Upper lobe of left lung (tissue), 6 donors: ENCODE data around the gene TMEM79. TPM values are rescaled to one million over a fixed set of nuclear protein-coding genes. Genes with fewer than 3 reads are reported as not detected.

ENCODE experiments used
- ATAC-seq, 2 donors: fragments of 200-7000 bp; cut with Tn5 transposase; one replicate each; pipeline ENCODE4 v1.9.1; 2022; ENCODE audit warnings: mild to moderate bottlenecking in 2 of 2, moderate library complexity in 2 of 2; ENCODE audit not compliant: low FRiP score in 2 of 2
- DNase-seq, 2 donors: peaks; one replicate each; pipeline ENCODE4 v3.0.0-alpha.2; 2019 to 2020
- H3K27ac ChIP-seq, 4 donors: fragments of 200-600 bp; sonication (generic); one replicate each; pipeline ENCODE4 v1.5.1; 2016 to 2019
- H3K27me3 ChIP-seq, 4 donors: fragments of 200-600 bp; sonication (generic); one replicate each; pipeline ENCODE4 v1.5.1; 2017 to 2019
- H3K36me3 ChIP-seq, 4 donors: fragments of 200-600 bp; sonication (generic); one replicate each; pipeline ENCODE4 v1.5.1; 2016 to 2019
- H3K4me1 ChIP-seq, 4 donors: fragments of 200-600 bp; sonication (generic); one replicate each; pipeline ENCODE4 v1.5.1; 2018 to 2019
- H3K4me3 ChIP-seq, 4 donors: fragments of 200-600 bp; sonication (generic); one replicate each; pipeline ENCODE4 v1.5.1; 2017 to 2019; ENCODE audit warnings: mild to moderate bottlenecking in 2 of 4, moderate library complexity in 1 of 4
- H3K9me3 ChIP-seq, 4 donors: fragments of 200-600 bp; sonication (generic); one replicate each; pipeline ENCODE4 v1.5.1; 2018 to 2019
- EP300 ChIP-seq, 4 donors: sonication (generic); formaldehyde crosslinking; IDR thresholded peaks; one replicate each; pipeline ENCODE4 v1.5.1; 2017; ENCODE audit warnings: antibody characterized with exemption in 4 of 4, control low read depth in 2 of 4
- POLR2A ChIP-seq, 4 donors: fragments of 450-650 bp; IDR thresholded peaks; one replicate each; pipeline ENCODE4 v1.5.1; 2016 to 2017; ENCODE audit warnings: antibody characterized with exemption in 4 of 4, mild to moderate bottlenecking in 2 of 4
- POLR2AphosphoS5 ChIP-seq, 2 donors: sonication (generic); formaldehyde crosslinking; IDR thresholded peaks; one replicate each; pipeline ENCODE4 v1.5.1; 2017; ENCODE audit warnings: antibody characterized with exemption in 2 of 2
- WGBS, 2 donors: methylation state at CpG; one replicate each; pipeline ENCODE4 v1.1.5; 2017 to 2018; 5-methylcytosine and 5-hydroxymethylcytosine counted together
- total RNA-seq, 6 donors: library from RNA; depleted of rRNA in 4 of 6; stranded (reverse); fragments of >200 nt in 4 of 6; gene quantifications; one replicate each; pipeline versions ENCODE4 v1.1.0 to v1.2.1, GENCODE V29; 2016 to 2021
- TF ChIP-seq, protein P1 (sequence below), 6 experiments: fragments of 450-650 bp in 4 of 6; fragments of 200-600 bp in 2 of 6; sonication (generic) in 2 of 6; IDR thresholded peaks; one replicate each; pipeline ENCODE4 v1.5.1; 2016 to 2019; ENCODE audit warnings: antibody characterized with exemption in 6 of 6
- donor health status: DM: no; HTN: no; CAD: no; lungs with moderate emphysema.
- donor health status: DM: no; HTN: yes; CAD: no; lungs with severe emphysema.

TMEM79 gene
- total RNA-seq, 6 donors from 2014 or later: 1.3 to 10.5 (median 3.1) TPM

- H3K27ac ChIP-seq: no peak overlapping the region
- no peak for ATAC-seq
- TF ChIP-seq POLR2AphosphoS5 (IDR thresholded peaks at IDR 0.05) (no peak), POLR2A (IDR thresholded peaks at IDR 0.05) (no peak), EP300 (IDR thresholded peaks at IDR 0.05) (no peak)
- TF ChIP-seq, protein P1, sequence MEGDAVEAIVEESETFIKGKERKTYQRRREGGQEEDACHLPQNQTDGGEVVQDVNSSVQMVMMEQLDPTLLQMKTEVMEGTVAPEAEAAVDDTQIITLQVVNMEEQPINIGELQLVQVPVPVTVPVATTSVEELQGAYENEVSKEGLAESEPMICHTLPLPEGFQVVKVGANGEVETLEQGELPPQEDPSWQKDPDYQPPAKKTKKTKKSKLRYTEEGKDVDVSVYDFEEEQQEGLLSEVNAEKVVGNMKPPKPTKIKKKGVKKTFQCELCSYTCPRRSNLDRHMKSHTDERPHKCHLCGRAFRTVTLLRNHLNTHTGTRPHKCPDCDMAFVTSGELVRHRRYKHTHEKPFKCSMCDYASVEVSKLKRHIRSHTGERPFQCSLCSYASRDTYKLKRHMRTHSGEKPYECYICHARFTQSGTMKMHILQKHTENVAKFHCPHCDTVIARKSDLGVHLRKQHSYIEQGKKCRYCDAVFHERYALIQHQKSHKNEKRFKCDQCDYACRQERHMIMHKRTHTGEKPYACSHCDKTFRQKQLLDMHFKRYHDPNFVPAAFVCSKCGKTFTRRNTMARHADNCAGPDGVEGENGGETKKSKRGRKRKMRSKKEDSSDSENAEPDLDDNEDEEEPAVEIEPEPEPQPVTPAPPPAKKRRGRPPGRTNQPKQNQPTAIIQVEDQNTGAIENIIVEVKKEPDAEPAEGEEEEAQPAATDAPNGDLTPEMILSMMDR (IDR thresholded peaks at IDR 0.05): no peak
- 91 to 97% methylated on average over 2 of the region's 2 CpGs for WGBS, 2 donors
- no peaks in the 10 kb centered on the region for H3K9me3 ChIP-seq
- no peaks in the 10 kb centered on the region for H3K4me1 ChIP-seq
- H3K36me3 ChIP-seq: peaks cover 64 to 97% (median 89%) of the 10 kb centered on the region in 4 donors
- DNase-seq: no peak
- H3K4me3 ChIP-seq: no peak overlapping the region
- H3K27me3 ChIP-seq: no peaks in the 10 kb centered on the region
Measured at GRCh38 chr1:156260896-156261295, 23.2 kb upstream of the TMEM79 start.

DNA sequence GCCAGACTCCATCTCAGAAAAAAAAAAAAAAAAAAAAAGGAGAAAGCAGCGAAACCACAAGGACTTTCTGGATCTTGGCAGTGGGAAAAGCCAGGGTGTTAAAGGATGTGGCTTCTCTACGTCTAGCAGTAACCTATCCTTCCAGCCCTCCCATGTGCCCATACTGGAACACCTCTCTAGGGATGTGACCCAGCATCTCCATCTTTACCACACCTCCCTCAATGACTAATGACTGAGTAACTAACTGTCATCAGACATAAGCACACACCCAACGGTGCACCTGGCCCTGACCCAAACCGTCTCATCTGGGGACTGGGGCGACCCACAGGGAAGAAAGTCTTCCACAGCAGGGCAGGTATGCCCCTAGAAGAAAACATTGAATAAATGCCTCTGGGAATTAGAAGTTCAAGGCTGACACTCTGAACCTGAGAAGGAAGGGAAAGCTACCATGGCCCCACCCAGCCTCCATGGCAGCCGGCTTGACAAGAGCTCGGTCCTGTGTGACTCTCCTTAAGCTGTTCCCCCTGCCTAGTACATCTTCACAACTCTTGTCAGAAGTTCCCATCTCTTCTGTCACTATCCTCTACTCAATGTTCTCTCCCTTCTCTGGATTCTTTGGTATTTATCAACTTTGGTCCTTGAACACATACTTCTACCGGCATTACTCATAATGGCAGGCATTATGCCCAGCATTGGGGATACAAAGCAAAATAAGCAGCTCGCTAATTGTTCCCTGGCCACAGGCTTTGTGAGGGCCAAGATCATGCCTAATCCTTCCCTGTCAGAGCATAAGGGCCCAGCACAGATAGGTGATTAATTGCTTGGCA is 21.5 kb upstream of the TMEM79 start:
- TF ChIP-seq, protein P1 (IDR thresholded peaks at IDR 0.05): no peak
- no peak for TF ChIP-seq EP300 (IDR thresholded peaks at IDR 0.05)
- no peak for TF ChIP-seq POLR2A (IDR thresholded peaks at IDR 0.05)
- no peak for TF ChIP-seq POLR2AphosphoS5 (IDR thresholded peaks at IDR 0.05)
- peak in 1 of 2 donors; percentile 45 for ATAC-seq
- Histone ChIP-seq H3K27me3 (no peaks in the 10 kb centered on the region), H3K9me3 (no peaks in the 10 kb centered on the region), H3K4me3 (no peak overlapping the region), H3K36me3 (peaks cover 66 to 98% (median 95%) of the 10 kb centered on the region in 4 donors), H3K4me1 (no peaks in the 10 kb centered on the region), H3K27ac (no peak overlapping the region)
- DNase-seq: no peak
- WGBS, 2 donors: 86 to 89% methylated on average over 9 of the region's 9 CpGs

GRCh38 chr1:156263288-156263655 is 20.9 kb upstream of the TMEM79 start:
- no peak overlapping the region for H3K4me3 ChIP-seq
- ATAC-seq (no peak), DNase-seq (no peak)
- 94 to 95% methylated on average over 9 of the region's 9 CpGs for WGBS, 2 donors
- TF ChIP-seq EP300 (IDR thresholded peaks at IDR 0.05): no peak
- TF ChIP-seq POLR2AphosphoS5 (IDR thresholded peaks at IDR 0.05): no peak
- TF ChIP-seq, protein P1 (IDR thresholded peaks at IDR 0.05): no peak
- TF ChIP-seq POLR2A (IDR thresholded peaks at IDR 0.05): no peak
- H3K27me3 ChIP-seq: no peaks in the 10 kb centered on the region
- H3K36me3 ChIP-seq: peaks cover 65 to 98% (median 95%) of the 10 kb centered on the region in 4 donors
- no peaks in the 10 kb centered on the region for H3K4me1 ChIP-seq
- no peaks in the 10 kb centered on the region for H3K9me3 ChIP-seq
- H3K27ac ChIP-seq: no peak overlapping the region

GRCh38 chr1:156266051-156266450 is 18.1 kb upstream of the TMEM79 start:
- WGBS, 2 donors: 90 to 92% methylated on average over 13 of the region's 13 CpGs
- H3K36me3 ChIP-seq: peaks cover 54 to 98% (median 89%) of the 10 kb centered on the region in 4 donors
- H3K4me1 ChIP-seq: no peaks in the 10 kb centered on the region
- TF ChIP-seq, protein P1 (IDR thresholded peaks at IDR 0.05): no peak
- TF ChIP-seq POLR2AphosphoS5 (IDR thresholded peaks at IDR 0.05): no peak
- no peak for TF ChIP-seq POLR2A (IDR thresholded peaks at IDR 0.05)
- no peak for TF ChIP-seq EP300 (IDR thresholded peaks at IDR 0.05)
- no peak overlapping the region for H3K27ac ChIP-seq
- H3K27me3 ChIP-seq: no peaks in the 10 kb centered on the region
- no peak overlapping the region for H3K4me3 ChIP-seq
- ATAC-seq (no peak), DNase-seq (peak in 1 of 2 donors; percentile 58)
- no peaks in the 10 kb centered on the region for H3K9me3 ChIP-seq
